ENCODE data around the gene SLC24A3.

DNA sequence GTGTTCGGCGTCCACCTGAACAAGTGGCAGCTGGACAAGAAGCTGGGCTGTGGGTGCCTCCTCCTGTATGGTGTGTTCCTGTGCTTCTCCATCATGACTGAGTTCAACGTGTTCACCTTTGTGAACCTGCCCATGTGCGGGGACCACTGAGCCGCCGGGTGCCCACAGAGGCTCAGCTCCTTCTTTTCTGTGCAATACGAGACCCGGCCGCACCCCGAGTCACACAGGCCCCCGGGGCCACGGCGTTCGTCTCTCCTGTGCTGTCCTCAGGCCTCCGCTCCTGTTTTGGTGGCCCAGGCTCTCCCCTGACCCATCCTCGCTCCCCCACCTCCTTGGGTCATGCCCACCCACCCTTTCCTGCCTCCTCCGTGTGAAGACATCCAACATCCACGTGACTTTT lies 508.5 kb downstream of the SLC24A3 start:
- TF ChIP-seq, protein P1, sequence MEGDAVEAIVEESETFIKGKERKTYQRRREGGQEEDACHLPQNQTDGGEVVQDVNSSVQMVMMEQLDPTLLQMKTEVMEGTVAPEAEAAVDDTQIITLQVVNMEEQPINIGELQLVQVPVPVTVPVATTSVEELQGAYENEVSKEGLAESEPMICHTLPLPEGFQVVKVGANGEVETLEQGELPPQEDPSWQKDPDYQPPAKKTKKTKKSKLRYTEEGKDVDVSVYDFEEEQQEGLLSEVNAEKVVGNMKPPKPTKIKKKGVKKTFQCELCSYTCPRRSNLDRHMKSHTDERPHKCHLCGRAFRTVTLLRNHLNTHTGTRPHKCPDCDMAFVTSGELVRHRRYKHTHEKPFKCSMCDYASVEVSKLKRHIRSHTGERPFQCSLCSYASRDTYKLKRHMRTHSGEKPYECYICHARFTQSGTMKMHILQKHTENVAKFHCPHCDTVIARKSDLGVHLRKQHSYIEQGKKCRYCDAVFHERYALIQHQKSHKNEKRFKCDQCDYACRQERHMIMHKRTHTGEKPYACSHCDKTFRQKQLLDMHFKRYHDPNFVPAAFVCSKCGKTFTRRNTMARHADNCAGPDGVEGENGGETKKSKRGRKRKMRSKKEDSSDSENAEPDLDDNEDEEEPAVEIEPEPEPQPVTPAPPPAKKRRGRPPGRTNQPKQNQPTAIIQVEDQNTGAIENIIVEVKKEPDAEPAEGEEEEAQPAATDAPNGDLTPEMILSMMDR (IDR thresholded peaks at IDR 0.05), result no peak
- TF ChIP-seq ZFX (IDR thresholded peaks at IDR 0.05; ENCODE audit: borderline replicate concordance), result no peak
